Measurements from ENCODE around the gene COX5A. TPM values are rescaled to one million over a fixed set of nuclear protein-coding genes. Genes with fewer than 3 reads are reported as not detected.
A peak's percentile ranks its signal among the peaks of the same experiment; 100 is the strongest.

Gene COX5A
- total RNA-seq (2014; rRNA removed; shearing (Covaris generic)) = 190 and 292 TPM in 2 replicates
- polyA plus RNA-seq (2016; fragmentation: Nextera tagmentation; extraction: Ambion mirVana) = 765 and 885 TPM in 2 replicates
- long read RNA-seq, transcript COX5A-201 (5 exons, 1,268 nt) = major isoform, 342 of 373 reads
- long read RNA-seq, transcript COX5A-204 (4 exons, 579 nt) = minor isoform, 7 of 373 reads
- long read RNA-seq, partial matches to known transcripts = 1 of 373 reads
- long read RNA-seq, other reads (novel, unspliced or antisense) = 19 of 373 reads

DNA sequence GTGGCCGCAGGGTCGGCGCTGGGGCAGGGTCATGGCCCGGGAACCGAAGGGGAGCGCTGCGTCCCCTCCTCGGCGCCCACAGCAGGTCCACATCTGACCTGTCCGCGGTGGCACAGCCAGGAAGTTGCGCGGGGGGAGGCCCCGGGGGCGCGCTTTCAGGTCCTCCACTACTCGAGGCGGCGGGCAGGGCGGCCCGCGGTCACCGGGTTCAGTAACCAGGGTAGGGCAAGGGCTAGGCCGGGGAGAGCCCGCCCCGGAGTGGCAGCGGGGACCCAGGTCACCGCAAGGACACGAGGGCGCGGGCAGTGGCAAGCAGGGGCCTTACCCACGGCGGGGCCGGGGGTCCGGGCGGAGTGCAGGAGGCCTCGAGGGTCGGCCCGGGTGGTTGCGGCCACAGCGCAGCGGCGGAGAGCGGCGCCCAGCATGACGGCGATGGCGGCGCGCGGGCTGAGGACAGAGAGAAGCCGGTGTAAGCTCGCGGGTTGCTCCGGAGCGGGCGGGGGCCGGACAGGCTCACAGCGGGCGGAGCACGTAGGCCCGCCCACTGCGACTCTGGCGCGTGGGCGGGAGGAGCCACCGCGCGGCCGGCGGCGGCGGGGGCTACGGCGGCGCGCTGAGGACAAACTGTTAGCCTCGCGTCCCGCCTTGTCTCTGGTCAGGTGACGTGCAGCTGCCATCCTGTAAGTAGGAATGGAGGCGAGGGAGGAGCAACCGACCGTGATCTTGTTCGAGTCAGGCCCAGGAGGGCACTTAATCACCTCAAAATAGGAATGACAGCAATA is at the start of gene COX5A:
COX5A (minus strand) TSS at position 484 of the 782 bp plus-strand sequence; CDS start at position 425, 59 bp downstream.
- peak; percentile 98 for DNase-seq (ENCODE audit: low spot score)
- H2AFZ ChIP-seq = peak within 1 kb of the TSS; percentile 93
- H3K4me1 ChIP-seq (ENCODE audit: insufficient read depth) = peaks cover 9% of the 10 kb centered on the region
- no peaks in the 10 kb centered on the region for H3K27me3 ChIP-seq (ENCODE audit: insufficient read depth)
- no peaks in the 10 kb centered on the region for H3K36me3 ChIP-seq (ENCODE audit: insufficient read depth)
- Mint-ChIP-seq H3K4me1 (peaks cover 6% of the 10 kb centered on the region; the same call in 2 of the 3 replicates), H3K27me3 (ENCODE audit: insufficient read depth, low read depth, poor library complexity) (peaks cover 8% of the 10 kb centered on the region), H3K4me3 (peak within 1 kb of the TSS; percentile 98), H3K27ac (peak within 1 kb of the TSS; percentile 91), H3K36me3 (ENCODE audit: low read depth) (peaks cover 18% of the 10 kb centered on the region; the same call in 2 of the 3 replicates), H3K9me3 (no peaks in the 10 kb centered on the region)
- H3K79me2 ChIP-seq (replicated peaks; ENCODE audit: insufficient read depth) = peaks cover 49% of the 10 kb centered on the region
- no peaks in the 10 kb centered on the region; the same call in 1 of the 2 replicates for H3F3A ChIP-seq (replicated peaks; ENCODE audit: low read depth)
- TF ChIP-seq, protein P1, sequence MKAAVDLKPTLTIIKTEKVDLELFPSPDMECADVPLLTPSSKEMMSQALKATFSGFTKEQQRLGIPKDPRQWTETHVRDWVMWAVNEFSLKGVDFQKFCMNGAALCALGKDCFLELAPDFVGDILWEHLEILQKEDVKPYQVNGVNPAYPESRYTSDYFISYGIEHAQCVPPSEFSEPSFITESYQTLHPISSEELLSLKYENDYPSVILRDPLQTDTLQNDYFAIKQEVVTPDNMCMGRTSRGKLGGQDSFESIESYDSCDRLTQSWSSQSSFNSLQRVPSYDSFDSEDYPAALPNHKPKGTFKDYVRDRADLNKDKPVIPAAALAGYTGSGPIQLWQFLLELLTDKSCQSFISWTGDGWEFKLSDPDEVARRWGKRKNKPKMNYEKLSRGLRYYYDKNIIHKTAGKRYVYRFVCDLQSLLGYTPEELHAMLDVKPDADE (IDR thresholded peaks at IDR 0.05) = 0 out of 2 replicates have a peak, but pooled peaks have one; percentile 57
- TF ChIP-seq POLR2AphosphoS5 (IDR thresholded peaks at IDR 0.05; ENCODE audit: low read depth) = peak; percentile 95
- TF ChIP-seq CREB1 (CRISPR knock-in tag; IDR thresholded peaks at IDR 0.05; ENCODE audit: low read depth) = peak; percentile 80
- no peak for TF ChIP-seq EZH2 (IDR thresholded peaks at IDR 0.05; ENCODE audit: low read depth, unreplicated experiment)
- no peaks in the 10 kb centered on the region for H3K9me2 ChIP-seq (ENCODE audit: insufficient read depth)
- H3K4me2 ChIP-seq = peak within 1 kb of the TSS; percentile 98
- H3K4me3 ChIP-seq = peak within 1 kb of the TSS; percentile 91
- ATAC-seq = peak; percentile 90
- H3K27ac ChIP-seq (ENCODE audit: low read depth) = peak within 1 kb of the TSS; percentile 98
- H4K20me1 ChIP-seq (replicated peaks; ENCODE audit: insufficient read depth) = peaks cover 31% of the 10 kb centered on the region

DNA sequence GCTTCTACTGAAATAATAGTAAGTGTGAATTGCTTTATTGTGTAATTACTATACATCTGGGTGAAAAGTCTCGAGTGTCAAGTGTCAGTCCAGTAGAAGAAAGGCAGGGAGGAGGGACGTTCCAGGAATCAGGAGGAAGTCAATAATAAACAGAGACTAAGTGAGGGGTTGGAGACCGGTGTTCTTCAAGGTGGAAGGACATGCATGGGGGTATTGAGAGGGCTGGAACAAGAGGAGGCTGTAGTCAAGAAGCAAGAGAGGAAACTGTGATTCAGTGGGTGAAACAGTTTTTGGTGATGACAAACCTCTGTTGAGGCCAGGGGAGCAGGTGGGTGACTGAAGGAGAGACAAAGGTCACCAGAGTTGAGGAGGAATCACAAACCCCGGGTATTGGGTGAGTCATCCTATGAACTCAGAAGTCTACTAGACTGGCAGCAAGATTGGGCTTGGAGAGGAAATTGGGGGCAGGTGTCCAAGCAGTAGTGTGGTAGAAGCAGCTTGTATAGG is 45.9 kb upstream of the COX5A start:
- Mint-ChIP-seq H3K27ac (no peak overlapping the region), H3K4me3 (no peak overlapping the region), H3K36me3 (ENCODE audit: low read depth) (no peaks in the 10 kb centered on the region), H3K9me3 (no peaks in the 10 kb centered on the region), H3K4me1 (peaks cover 2% of the 10 kb centered on the region; the same call in 2 of the 3 replicates), H3K27me3 (ENCODE audit: insufficient read depth, low read depth, poor library complexity) (peaks cover 5% of the 10 kb centered on the region)
- Histone ChIP-seq H3K4me1 (ENCODE audit: insufficient read depth) (no peaks in the 10 kb centered on the region), H3F3A (replicated peaks; ENCODE audit: low read depth) (no peaks in the 10 kb centered on the region), H3K27ac (ENCODE audit: low read depth) (no peak overlapping the region), H3K36me3 (ENCODE audit: insufficient read depth) (no peaks in the 10 kb centered on the region), H4K20me1 (replicated peaks; ENCODE audit: insufficient read depth) (no peaks in the 10 kb centered on the region), H2AFZ (no peak overlapping the region), H3K79me2 (replicated peaks; ENCODE audit: insufficient read depth) (no peaks in the 10 kb centered on the region), H3K9me2 (ENCODE audit: insufficient read depth) (no peaks in the 10 kb centered on the region), H3K4me2 (no peak overlapping the region), H3K27me3 (ENCODE audit: insufficient read depth) (no peaks in the 10 kb centered on the region), H3K4me3 (no peak overlapping the region)
- DNase-seq (ENCODE audit: low spot score) = no peak
- no peak for ATAC-seq
- TF ChIP-seq, protein P2, sequence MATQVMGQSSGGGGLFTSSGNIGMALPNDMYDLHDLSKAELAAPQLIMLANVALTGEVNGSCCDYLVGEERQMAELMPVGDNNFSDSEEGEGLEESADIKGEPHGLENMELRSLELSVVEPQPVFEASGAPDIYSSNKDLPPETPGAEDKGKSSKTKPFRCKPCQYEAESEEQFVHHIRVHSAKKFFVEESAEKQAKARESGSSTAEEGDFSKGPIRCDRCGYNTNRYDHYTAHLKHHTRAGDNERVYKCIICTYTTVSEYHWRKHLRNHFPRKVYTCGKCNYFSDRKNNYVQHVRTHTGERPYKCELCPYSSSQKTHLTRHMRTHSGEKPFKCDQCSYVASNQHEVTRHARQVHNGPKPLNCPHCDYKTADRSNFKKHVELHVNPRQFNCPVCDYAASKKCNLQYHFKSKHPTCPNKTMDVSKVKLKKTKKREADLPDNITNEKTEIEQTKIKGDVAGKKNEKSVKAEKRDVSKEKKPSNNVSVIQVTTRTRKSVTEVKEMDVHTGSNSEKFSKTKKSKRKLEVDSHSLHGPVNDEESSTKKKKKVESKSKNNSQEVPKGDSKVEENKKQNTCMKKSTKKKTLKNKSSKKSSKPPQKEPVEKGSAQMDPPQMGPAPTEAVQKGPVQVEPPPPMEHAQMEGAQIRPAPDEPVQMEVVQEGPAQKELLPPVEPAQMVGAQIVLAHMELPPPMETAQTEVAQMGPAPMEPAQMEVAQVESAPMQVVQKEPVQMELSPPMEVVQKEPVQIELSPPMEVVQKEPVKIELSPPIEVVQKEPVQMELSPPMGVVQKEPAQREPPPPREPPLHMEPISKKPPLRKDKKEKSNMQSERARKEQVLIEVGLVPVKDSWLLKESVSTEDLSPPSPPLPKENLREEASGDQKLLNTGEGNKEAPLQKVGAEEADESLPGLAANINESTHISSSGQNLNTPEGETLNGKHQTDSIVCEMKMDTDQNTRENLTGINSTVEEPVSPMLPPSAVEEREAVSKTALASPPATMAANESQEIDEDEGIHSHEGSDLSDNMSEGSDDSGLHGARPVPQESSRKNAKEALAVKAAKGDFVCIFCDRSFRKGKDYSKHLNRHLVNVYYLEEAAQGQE (IDR thresholded peaks at IDR 0.05; ENCODE audit: unreplicated experiment) = no peak
- TF ChIP-seq, protein P3, sequence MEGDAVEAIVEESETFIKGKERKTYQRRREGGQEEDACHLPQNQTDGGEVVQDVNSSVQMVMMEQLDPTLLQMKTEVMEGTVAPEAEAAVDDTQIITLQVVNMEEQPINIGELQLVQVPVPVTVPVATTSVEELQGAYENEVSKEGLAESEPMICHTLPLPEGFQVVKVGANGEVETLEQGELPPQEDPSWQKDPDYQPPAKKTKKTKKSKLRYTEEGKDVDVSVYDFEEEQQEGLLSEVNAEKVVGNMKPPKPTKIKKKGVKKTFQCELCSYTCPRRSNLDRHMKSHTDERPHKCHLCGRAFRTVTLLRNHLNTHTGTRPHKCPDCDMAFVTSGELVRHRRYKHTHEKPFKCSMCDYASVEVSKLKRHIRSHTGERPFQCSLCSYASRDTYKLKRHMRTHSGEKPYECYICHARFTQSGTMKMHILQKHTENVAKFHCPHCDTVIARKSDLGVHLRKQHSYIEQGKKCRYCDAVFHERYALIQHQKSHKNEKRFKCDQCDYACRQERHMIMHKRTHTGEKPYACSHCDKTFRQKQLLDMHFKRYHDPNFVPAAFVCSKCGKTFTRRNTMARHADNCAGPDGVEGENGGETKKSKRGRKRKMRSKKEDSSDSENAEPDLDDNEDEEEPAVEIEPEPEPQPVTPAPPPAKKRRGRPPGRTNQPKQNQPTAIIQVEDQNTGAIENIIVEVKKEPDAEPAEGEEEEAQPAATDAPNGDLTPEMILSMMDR (conservative IDR thresholded peaks at IDR 0.05; ENCODE audit: low read depth in 2 of 2) = no peak
- TF ChIP-seq, protein P1 (IDR thresholded peaks at IDR 0.05) = no peak
- TF ChIP-seq ZNF331 (CRISPR knock-in tag; IDR thresholded peaks at IDR 0.05; ENCODE audit: low read depth) (no peak), EZH2 (IDR thresholded peaks at IDR 0.05; ENCODE audit: low read depth, unreplicated experiment) (no peak), EZH2phosphoT487 (IDR thresholded peaks at IDR 0.05; ENCODE audit: unreplicated experiment) (no peak), POLR2AphosphoS5 (IDR thresholded peaks at IDR 0.05; ENCODE audit: low read depth) (no peak), CREB1 (CRISPR knock-in tag; IDR thresholded peaks at IDR 0.05; ENCODE audit: low read depth) (no peak), NANOG (IDR thresholded peaks at IDR 0.05; ENCODE audit: borderline replicate concordance) (no peak)
